ENCODE measurements around the gene SPATA46. TPM values are rescaled to one million over a fixed set of nuclear protein-coding genes. Genes with fewer than 3 reads are reported as not detected.

SPATA46 gene
- total and polyA plus RNA-seq, 2 of the 8 experiments (the other 6 are each of a cell fraction or from before 2014, with no cell fraction given), result not detected

GRCh38 chr1:162353078-162353477 is 23.6 kb downstream of the SPATA46 start (continued):
- TF ChIP-seq CHD7 (IDR thresholded peaks at IDR 0.05; ENCODE audit: insufficient replicate concordance, low read length), result no peak
- TF ChIP-seq CHD2 (IDR thresholded peaks at IDR 0.05; ENCODE audit: low read length), result no peak
- TF ChIP-seq SUZ12 (IDR thresholded peaks at IDR 0.05; ENCODE audit: low read length), result no peak
- no peak for TF ChIP-seq MAX (IDR thresholded peaks at IDR 0.05)
- TF ChIP-seq SRF (IDR thresholded peaks at IDR 0.05; ENCODE audit: low read depth, low read length), result no peak
- TF ChIP-seq ZNF274 (IDR thresholded peaks at IDR 0.05; ENCODE audit: borderline replicate concordance, extremely low read depth, low read length), result no peak
- no peak for TF ChIP-seq CTBP2 (IDR thresholded peaks at IDR 0.05; ENCODE audit: borderline replicate concordance, insufficient read depth, insufficient read length, low read length)
- no peak for TF ChIP-seq RBBP5 (IDR thresholded peaks at IDR 0.05; ENCODE audit: borderline replicate concordance, low read depth, low read length)
- no peak for TF ChIP-seq MAFK (IDR thresholded peaks at IDR 0.05; ENCODE audit: low read depth, low read length)
- TF ChIP-seq USF2 (IDR thresholded peaks at IDR 0.05; ENCODE audit: low read length), result no peak
- TF ChIP-seq GTF2F1 (IDR thresholded peaks at IDR 0.05; ENCODE audit: borderline replicate concordance, low read depth, low read length), result no peak
